HG03565 (cell line): Measurements from ENCODE around the gene MTMR6.

Experiments
- ATAC-seq: cut with Tn5 transposase; IDR thresholded peaks from one replicate; pipeline ENCODE4 v1.9.1; 2021; ENCODE audit warnings: mild to moderate bottlenecking, moderate library complexity; ENCODE audit not compliant: unreplicated experiment

MTMR6 gene

GRCh38 chr13:25224151-25224550, 63.1 kb downstream of the MTMR6 start:
- no peak for ATAC-seq

GRCh38 chr13:25222740-25223139, 64.5 kb downstream of the MTMR6 start:
- no peak for ATAC-seq

- ATAC-seq: no peak
These were observed 69.3 kb downstream of the MTMR6 start for GRCh38 chr13:25218019-25218418.

GRCh38 chr13:25217023-25217885, 70.0 kb downstream of the MTMR6 start:
- no peak for ATAC-seq

GRCh38 chr13:25215253-25215575, 72.1 kb downstream of the MTMR6 start:
- ATAC-seq: no peak

GRCh38 chr13:25214491-25215252, 72.6 kb downstream of the MTMR6 start:
- no peak for ATAC-seq

GRCh38 chr13:25213715-25214114, 73.6 kb downstream of the MTMR6 start:
- ATAC-seq: no peak

- no peak for ATAC-seq
These were observed 76.3 kb downstream of the MTMR6 start for GRCh38 chr13:25210842-25211569.

GRCh38 chr13:25207291-25207810, 79.9 kb downstream of the MTMR6 start:
- ATAC-seq: no peak

GRCh38 chr13:25204863-25205262, 82.4 kb downstream of the MTMR6 start:
- no peak for ATAC-seq

- ATAC-seq: no peak
These were observed 84.1 kb downstream of the MTMR6 start for GRCh38 chr13:25203127-25203740.

GRCh38 chr13:25200783-25201182, 86.5 kb downstream of the MTMR6 start:
- ATAC-seq: no peak

- no peak for ATAC-seq
These were observed 88.6 kb downstream of the MTMR6 start for GRCh38 chr13:25198647-25199046.

GRCh38 chr13:25196971-25197370, 90.3 kb downstream of the MTMR6 start:
- no peak for ATAC-seq
